CD4-positive, alpha-beta T cell treated with Interleukin-12 subunit alpha and Interleukin-12 subunit beta, for 1 hour (primary cell): ENCODE measurements around the gene RAD51C.
"Not testable (repeated sequence)": the region's sequence is repeated elsewhere in the genome, so short reads cannot be mapped to it uniquely, and the experiment has no call there.

Experiments used
- DNase-seq: peaks from one replicate; pipeline ENCODE4 v3.0.0-alpha.2; 2020

RAD51C gene

DNA sequence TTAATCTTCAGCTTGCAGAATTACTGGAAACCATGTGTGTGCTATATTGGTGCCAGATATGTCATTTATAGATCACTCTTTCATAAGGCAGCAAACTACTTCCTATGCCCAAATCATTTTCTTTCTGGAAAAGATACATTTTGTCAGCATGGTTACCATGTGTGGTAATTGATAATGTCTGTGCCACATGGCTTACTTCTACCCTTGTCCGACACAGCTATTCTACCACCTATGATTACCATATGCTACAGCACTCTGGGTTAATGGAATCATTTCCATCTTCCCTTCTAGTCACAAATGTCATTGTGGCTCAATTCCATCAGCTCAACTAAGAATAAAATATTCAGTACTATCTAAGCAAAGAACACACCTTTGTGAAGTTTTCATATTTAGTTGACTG is 55.3 kb downstream of the RAD51C start:
- DNase-seq = no peak

DNA sequence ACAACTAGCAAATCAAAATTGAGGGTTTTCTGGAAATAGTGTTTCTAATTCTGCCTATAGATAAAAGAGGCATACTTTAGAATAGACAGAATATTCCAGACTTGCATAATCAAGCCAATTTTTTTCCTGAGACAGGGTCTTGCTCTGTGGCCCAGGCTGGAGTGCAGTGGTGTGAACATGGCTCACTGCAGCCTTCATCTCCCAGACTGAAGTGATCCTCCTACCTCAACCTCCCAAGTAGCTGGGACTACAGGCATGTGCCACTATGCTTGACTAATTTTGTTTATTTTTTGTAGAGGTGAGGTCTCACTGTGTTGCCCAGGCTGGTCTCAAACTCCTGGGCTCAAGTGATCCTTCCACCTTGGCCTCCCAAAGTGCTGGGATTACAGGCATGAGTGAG is 57.2 kb downstream of the RAD51C start:
- not testable (repeated sequence) for DNase-seq

DNA sequence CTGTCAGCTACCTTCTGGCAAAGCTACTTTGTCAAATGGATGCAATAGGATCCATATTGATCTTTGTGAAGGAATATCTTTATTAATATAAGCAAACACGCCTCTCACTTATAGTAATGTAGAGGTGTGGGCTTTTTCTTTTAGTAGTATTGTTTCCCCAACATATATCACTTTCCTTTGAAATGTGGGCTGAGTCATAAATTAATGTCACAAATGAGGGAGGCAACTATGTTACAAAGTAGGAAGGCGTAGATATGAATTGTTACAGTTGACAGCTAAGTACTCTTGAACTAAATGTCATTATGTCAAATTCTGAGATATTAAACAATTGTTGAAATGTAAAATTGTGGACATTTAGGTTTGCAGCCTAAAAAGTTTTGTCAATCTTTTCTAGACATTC is 60.6 kb downstream of the RAD51C start:
- DNase-seq = no peak

DNA sequence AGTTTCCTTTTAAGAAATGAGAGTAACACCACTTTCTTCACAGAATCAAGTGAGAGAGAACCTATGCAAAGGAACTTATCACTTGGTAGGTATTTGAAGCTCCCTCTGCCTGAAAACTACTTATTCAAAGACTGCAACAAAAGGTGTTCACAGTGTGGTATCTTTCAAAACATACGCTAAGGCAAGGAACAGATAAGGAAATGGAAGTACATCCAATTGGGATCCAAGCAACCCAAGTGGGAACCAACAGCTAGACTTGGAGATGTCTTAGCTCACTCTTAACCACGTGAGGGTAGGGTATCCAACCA is 62.8 kb downstream of the RAD51C start:
- DNase-seq = no peak

DNA sequence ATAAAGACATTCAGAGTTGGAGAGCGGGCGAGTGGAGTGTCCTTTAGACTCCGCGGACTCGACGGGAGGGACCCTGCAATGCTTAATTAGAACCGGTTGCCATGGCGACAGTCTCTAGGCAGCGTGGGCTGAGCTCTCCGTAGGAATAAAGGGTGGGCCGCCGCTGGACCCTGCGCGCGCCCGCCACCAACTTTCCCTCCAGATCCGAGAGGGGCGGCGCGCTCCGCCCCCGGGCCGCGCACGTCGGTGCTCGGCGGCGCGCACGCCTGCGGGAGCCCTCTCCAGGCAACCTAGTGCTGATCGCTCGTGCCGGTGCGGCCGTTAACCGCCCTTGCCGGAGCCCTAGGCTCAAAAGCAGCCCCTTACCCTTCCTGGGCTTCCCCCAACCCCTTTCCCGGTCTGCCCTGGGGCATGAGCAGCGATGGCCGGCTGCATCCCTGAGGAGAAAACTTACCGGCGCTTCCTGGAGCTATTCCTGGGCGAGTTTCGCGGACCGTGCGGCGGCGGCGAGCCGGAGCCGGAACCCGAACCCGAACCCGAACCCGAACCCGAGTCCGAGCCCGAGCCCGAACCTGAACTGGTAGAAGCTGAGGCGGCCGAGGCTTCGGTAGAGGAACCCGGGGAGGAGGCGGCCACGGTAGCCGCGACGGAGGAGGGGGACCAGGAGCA is 63.3 kb downstream of the RAD51C start, which contains the start of gene PPM1E:
Gene PPM1E, plus strand, starts transcription at position 278 of the 669 bp plus-strand sequence.
- DNase-seq = peak; percentile 23

DNA sequence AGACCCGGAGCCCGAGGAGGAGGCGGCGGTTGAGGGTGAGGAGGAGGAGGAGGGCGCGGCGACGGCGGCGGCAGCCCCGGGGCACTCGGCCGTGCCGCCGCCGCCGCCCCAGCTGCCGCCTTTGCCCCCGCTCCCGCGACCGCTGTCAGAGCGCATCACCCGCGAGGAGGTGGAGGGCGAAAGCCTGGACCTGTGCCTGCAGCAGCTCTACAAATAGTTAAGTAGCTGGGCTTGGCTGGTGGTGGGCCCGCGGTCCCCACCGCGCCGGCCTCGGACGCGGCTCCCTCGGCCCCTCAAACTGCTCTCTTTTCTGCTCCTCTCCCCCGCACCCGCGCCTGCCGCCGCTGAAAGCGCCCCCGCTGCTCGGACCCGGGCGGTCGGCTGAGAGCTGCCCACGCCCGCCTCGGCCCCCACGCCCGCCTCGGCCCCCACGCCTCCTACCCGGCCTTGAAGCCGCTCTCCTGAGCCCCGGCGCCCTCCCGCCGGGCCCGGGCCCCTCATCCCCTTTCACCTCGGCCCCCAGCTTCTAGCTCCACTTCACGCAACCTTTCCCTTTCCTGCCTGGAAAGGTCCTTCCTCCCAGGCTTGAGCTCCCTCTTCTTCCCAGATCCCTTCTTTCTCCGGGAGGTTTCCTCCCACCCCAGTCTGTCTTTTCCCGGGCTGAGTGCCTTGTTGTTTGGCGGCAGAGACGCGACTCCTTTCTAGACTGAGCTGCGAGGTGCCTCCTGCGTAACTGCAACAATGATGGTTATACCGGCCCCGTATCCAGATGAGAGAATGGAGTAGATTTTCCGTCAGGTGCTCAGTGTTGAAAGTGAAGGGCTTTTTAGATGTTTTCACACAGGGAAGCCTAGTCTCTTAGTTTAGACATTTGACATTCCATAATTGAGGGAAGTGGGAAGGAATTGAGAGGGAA is 64.1 kb downstream of the RAD51C start:
- DNase-seq = no peak

DNA sequence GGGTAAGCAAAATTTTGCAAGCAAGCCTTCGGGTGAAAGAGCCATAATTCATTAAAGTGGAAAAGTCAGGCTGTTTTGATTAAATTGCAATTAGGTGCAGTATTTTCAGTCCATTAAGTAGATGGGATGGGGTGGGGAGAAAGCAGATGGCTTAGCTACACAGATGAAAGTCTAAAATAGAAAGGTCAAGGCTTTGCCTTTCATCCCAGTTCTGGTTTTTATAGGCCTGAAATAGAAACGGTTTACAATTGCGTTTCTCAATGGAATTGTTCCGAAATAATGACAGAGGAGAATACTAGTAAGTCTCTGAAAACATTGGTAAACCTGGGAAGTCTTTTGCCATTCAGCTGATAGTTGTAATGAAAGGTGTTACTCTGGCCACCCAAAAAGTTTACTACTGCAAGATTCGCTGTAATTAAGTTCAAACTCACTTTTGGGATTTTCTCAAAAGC is 64.8 kb downstream of the RAD51C start:
- no peak for DNase-seq

DNA sequence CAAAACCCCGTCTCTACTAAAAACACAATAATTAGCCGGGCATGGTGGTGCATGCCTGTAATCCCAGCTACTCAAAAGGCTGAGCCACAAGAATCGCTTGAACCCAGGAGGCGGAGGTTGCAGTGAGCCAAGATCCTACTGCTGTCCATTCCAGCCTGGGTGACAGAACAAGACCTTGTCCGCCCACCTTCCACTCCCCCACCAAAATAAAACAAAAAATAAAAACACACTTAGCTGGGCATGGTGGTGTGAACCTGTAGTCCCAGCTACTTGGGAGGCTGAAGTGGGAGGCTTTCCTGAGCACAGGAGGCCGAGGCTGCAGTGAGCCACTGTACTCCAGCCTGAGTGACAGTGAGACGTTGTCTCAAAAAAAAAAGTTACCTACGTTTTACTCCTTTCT is 66.5 kb downstream of the RAD51C start:
- no peak for DNase-seq

DNA sequence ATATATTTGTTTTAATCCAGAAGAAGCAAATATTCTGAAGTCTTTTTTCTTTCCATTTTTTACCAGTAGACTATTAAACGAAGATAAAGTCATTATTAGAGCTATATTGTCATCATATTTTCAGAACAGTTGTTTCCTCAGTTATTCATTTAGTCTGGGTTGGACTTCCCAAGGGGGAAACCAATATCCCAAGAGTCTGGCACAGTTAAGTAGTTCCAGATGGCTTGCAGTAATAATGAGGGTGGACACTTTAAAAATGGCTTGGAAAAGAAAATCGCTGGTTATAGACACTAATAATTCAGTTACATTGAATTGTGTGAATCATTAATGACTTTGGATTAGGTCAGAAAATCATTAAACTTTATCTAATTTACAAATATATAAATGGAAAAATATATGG is 67.1 kb downstream of the RAD51C start:
- no peak for DNase-seq

DNA sequence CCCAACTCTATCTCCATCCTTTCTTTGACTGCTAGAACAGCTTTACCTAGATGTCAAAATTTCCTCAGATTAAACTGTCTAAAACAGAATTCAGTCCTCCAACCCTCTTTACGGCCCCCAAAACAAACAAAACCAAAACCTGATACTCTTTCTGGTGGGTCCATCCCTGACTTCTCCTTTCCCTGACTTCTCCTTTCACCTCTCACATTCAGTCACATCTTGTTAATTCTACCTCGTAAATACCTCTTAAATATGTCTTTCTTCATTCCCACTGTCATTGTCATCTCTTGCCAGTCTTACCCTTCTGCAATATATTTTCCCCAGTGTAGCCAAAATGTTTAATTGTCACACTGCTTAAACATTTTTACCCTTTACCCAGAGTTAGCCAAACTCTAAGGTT is 67.8 kb downstream of the RAD51C start:
- DNase-seq = no peak

DNA sequence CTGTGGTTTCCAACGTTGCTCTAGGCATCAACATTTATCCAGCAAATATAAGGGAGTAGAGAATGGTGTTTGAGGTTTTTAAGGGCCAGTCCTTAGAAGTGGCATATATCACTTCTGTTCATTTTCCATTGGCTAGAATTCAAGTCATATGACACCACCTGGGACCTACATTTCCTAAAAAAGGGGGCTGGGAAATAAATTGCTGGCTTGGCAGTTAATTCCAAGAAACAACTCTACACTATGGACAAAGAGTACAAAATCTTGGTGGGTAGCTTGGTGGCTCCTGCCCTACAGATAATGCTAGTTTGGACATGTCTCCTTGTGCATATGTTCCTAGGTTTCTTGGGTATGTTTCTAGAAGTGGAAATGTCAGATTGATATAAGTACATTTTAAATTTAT is 70.9 kb downstream of the RAD51C start:
- DNase-seq = no peak

DNA sequence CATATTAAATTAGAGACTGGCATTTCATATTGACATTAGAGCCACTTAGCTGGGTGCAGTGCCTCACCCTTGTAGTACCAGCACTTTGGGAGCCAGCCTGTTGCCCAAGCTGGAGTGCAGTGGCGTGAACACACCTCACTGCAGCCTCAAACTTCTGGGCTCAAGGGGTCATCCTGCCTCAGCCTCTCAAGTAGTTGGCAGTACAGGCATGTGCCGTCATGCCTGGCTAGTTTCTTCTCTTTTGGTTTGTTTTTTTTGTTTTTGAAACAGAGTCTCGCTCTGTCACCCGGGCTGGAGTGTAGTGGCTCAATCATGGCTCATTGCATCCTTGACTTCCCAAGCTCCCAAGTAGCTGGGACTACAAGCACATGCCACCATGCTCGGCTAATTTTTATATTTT is 72.0 kb downstream of the RAD51C start:
- DNase-seq = no peak

DNA sequence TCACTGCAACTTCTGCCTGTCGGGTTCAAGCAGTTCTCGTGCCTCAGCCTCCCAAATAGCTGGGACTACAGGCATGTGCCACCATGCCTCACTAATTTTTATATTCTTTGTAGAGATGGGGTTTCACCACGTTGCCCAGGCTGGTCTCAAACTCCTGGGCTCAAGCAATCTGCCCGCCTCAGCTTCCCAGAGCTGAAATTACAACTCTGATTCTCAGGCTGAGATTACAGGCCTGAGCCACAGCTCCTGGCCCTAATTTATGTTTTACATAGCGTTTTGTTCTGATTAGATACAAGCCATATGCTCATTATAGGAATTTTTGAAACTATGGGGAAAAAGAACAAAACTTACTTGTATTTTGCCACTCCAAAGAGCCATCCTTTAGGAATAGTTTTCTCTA is 86.1 kb downstream of the RAD51C start:
- not testable (repeated sequence) for DNase-seq

DNA sequence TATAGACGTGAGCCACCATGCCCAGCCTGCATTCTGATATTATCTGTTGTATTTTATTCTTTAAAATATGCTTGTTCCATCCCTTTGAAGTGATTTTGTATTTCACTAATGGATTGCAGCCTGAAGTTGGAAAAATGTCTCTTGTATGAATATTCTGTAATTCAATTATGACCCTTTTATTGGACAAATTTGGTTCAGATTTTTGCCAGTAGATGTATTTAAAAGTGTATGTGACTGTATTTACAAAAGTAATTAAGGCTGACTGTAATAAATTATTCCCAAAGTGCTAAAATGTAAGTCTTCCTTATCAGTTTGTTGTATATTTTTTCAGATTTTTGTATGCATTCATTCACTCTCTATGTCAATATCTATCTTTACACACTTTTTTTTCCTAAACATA is 87.0 kb downstream of the RAD51C start:
- no peak for DNase-seq

DNA sequence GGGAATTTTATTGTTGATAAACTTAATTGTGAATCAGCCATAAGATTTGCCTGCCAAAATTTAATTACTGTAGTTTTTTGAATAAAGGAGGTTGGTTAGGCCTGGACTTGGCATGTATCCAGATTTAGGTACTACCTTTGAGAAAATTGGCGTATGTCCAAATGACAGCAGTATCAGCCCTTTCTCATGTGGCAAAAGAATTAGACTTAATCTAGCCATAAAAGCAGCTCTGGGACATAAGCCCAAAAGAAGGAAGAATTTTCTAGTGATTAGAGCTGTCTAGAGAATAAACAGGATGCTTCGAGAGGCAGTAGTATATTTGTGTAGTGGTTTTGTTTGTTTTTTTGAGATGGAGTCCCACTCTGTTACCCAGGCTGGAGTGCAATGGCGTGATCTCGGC is 91.0 kb downstream of the RAD51C start:
- DNase-seq = no peak

DNA sequence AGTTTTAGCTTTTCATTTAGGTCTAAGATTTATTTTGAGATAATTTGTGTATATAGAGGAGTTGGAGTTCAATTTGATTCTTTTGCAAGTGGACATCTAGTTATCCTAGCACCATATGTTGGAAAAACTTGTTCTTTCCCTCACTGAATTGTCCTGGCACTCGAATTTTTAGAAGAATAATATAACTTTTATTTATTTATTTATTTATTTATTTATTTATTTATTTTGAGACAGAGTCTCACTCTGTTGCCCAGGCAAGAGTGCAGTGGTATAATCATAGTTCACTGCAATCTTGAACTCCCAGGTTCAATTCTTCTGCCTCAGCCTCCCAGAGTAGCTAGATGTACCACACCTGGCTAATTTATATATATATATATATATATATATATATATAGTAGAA is 92.7 kb downstream of the RAD51C start:
- no peak for DNase-seq
